NCI-H146 treated with DMSO at 0.1 percent for 48 hours (cell line): ENCODE measurements around the gene COX7A1.
A peak's percentile ranks its signal among the peaks of the same experiment; 100 is the strongest.

ENCODE experiments used
- DNase-seq: peaks from one replicate; lab custom pipeline; 2025; ENCODE audit not compliant: unreplicated experiment; lab: John Stamatoyannopoulos, UW

Gene COX7A1

GRCh38 chr19:36113894-36114720 is 38.1 kb downstream of the COX7A1 start:
- DNase-seq = peak; percentile 52

GRCh38 chr19:36113425-36113824 is 38.8 kb downstream of the COX7A1 start:
- DNase-seq = no peak

- DNase-seq = no peak
Observed at GRCh38 chr19:36112678-36113077, 39.6 kb downstream of the COX7A1 start.

GRCh38 chr19:36111200-36111539 is 41.1 kb downstream of the COX7A1 start:
- DNase-seq = no peak

GRCh38 chr19:36110487-36111199 is 41.6 kb downstream of the COX7A1 start, which contains the start of gene OVOL3:
OVOL3 (plus strand) TSS chr19:36111143; CDS start chr19:36111203, 60 bp downstream.
- no peak for DNase-seq

- no peak for DNase-seq
Observed at GRCh38 chr19:36108684-36109083, 43.6 kb downstream of the COX7A1 start.

GRCh38 chr19:36106991-36107390 is 45.3 kb downstream of the COX7A1 start:
- DNase-seq = no peak

- DNase-seq = no peak
Observed at GRCh38 chr19:36106441-36106840, 45.8 kb downstream of the COX7A1 start.

- no peak for DNase-seq
Observed at GRCh38 chr19:36103842-36104552, 48.2 kb downstream of the COX7A1 start.

GRCh38 chr19:36103040-36103626 is 49.1 kb downstream of the COX7A1 start:
- DNase-seq = no peak

- DNase-seq = no peak
Observed at GRCh38 chr19:36101550-36102327, 50.5 kb downstream of the COX7A1 start.
